GM10248 (cell line): ENCODE measurements around the gene CTNNA3.

Experiments
- CTCF ChIA-PET: fragments of 300-600 bp; sonication (Branson Sonifier 250); formaldehyde crosslinking; extraction: SDS; loops from one replicate; lab custom pipeline; 2021; ENCODE audit warnings: antibody characterized with exemption; lab: Yijun Ruan, JAX
- POLR2A ChIA-PET: fragments of 350-650 bp; sonication (Branson Sonifier 250); formaldehyde crosslinking; extraction: SDS; loops from one replicate; lab custom pipeline; 2020; ENCODE audit warnings: antibody characterized with exemption; lab: Yijun Ruan, JAX
- DNase-seq: peaks from one replicate; pipeline ENCODE4 v3.0.0; 2012; ENCODE audit errors: extremely low spot score
- TF ChIP-seq, protein P1 (sequence below): IDR thresholded peaks from 2 replicates; pipeline ENCODE4 v1.5.1; 2012; ENCODE audit warnings: mild to moderate bottlenecking, low read depth; ENCODE audit errors: extremely low read depth, missing control alignments, control extremely low read depth

CTNNA3 gene

DNA sequence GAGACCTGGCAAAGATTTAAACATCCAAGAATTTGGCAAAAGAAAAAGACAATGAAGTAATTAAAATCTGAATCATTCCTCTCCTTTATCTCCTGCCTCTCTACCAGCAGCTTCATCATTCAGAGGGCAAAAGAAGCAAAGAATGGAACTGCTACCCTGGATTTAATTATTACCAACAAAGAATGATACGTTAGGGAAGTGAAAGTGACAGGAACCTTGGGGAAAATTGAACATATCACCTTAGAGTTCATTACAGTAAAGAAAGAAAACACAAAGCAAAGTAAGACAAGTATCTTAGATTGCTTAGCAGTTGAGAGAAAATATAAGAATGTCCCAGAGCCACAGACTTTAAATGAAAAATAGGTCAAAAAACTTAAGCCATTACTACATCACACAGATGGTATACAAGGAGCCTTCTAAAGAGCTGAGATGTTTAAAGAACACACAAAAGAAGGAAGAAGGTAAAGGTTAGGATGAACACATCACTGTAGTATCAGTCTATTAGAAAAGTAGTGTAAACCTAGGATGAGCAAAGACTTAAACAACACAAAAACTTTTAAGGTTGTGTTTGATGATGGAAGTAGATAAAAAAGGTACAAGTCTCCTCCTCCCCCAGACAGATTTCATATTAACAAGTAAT lies 17.5 kb downstream of the CTNNA3 start:
- TF ChIP-seq, protein P1, sequence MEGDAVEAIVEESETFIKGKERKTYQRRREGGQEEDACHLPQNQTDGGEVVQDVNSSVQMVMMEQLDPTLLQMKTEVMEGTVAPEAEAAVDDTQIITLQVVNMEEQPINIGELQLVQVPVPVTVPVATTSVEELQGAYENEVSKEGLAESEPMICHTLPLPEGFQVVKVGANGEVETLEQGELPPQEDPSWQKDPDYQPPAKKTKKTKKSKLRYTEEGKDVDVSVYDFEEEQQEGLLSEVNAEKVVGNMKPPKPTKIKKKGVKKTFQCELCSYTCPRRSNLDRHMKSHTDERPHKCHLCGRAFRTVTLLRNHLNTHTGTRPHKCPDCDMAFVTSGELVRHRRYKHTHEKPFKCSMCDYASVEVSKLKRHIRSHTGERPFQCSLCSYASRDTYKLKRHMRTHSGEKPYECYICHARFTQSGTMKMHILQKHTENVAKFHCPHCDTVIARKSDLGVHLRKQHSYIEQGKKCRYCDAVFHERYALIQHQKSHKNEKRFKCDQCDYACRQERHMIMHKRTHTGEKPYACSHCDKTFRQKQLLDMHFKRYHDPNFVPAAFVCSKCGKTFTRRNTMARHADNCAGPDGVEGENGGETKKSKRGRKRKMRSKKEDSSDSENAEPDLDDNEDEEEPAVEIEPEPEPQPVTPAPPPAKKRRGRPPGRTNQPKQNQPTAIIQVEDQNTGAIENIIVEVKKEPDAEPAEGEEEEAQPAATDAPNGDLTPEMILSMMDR: no peak
- ChIA-PET POLR2A (no interaction called here), CTCF (no interaction called here)
- DNase-seq: no peak

DNA sequence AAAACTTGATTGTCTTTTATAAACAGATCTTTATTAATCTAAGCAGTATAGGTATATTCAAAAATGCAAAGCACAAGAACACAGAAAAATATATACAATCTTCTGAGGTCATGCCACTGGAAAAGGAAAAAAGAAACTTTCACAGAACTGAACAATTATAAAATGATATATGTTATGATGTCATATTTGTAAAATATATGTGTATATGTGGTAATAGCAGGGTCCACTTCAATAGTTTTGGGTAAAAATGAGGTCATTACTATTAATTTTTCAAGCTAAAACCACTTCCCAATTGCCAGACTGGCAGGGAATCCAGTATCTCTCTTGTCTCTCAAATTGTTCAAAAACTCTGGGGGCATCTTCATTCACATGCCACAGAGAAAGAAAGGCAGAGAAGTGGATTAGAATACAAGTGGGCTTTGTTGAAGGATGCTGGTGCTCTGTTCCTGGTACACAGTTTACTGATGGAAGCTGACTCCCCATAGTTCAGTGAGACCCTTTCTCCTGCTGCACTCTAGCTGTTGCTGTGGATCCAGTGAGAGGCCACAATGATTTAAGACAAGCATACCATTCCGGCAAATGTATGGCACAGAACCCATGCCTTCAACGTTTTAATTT lies 19.7 kb downstream of the CTNNA3 start:
- TF ChIP-seq, protein P1: no peak
- ChIA-PET CTCF (no interaction called here), POLR2A (no interaction called here)
- DNase-seq: no peak

DNA sequence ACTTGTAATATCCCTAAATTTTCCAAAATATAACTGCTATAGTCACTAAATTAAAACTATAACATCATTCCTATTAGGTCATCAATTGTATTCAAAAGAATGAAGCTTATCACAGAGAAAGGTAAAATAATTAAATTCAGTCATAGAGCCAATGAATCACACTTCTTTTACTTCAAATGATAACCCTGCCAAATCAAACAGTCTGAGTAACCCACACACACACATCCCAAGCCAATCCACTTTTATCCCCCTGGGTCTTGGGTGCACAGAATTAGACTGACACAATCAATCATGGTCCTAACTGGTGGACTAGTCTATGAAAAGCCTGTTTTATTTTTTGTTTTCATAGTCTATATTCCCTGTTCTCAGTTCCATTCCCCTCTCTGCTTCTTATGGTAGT lies 25.6 kb downstream of the CTNNA3 start:
- POLR2A ChIA-PET: no interaction called here

DNA sequence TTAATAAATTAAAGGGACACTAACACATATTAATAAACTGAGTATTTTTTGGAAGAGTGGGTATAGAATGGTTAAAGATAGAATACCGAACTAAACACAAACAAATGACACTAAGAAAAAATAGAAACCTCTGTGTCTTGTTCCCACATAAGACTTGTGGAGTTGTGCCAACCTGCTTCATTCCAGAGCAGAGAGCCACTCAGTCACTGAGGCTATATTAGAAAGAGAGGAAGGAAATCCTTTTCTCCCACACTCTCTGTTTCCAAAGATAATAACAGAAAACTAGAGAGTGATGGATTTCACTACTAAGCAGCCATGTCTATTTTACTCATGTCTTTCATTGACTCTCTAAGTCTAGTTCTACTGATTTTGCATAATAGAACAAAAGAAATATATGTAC lies 26.0 kb downstream of the CTNNA3 start:
- CTCF ChIA-PET: interaction anchor here (1.6 kb wide), 1 partner anchor 109 kb away, joined by 4 read pairs; no protein-coding TSS in a partner anchor
- POLR2A ChIA-PET: no interaction called here
- TF ChIP-seq, protein P1: no peak
- no peak for DNase-seq

More for the DNA sequence above, 25.6 kb downstream of the CTNNA3 start:
- no peak for DNase-seq
- TF ChIP-seq, protein P1: no peak
- CTCF ChIA-PET: interaction anchor here (1.6 kb wide), 1 partner anchor 109 kb away, joined by 4 read pairs; no protein-coding TSS in a partner anchor

DNA sequence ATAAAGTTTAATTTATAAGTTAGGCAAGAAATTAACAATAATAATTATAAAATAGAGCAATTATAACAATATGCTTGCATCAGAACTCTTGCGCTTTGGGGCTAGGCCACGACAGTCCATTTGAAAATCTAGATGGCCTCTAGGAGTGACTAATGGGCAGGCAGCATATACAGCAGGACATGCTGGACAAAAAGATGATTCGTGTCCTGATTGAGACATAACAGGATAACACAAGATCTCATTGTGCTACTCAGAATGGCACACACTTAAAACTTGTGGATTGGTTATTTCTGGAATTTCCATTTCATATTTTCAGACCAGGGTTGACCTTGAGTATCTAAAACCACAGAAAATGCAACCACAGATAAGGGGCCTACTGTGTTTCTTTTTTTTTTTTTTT lies 27.5 kb downstream of the CTNNA3 start:
- ChIA-PET POLR2A (no interaction called here), CTCF (interaction anchor here (1.2 kb wide), 1 partner anchor 55 kb away, joined by 3 read pairs; no protein-coding TSS in a partner anchor)
- no peak for DNase-seq
- TF ChIP-seq, protein P1: no peak

DNA sequence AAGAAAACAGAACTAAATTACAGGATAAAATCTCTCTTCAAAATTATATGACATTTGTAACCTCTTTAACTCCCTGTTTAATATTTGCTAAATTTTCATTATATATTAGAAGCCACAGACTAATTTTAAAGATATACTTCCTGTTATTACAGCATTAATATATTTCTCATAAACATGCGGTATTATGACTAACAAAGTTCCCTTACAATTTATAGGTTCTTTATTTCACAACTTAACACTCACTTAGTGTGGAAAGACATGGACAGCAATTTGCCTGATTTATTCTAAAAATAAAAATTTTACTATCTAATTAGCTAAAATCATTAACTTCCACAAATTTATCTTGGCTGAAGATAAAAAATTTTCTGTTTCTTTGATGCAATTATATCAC lies 29.0 kb downstream of the CTNNA3 start:
- POLR2A ChIA-PET: no interaction called here
- no peak for DNase-seq
- CTCF ChIA-PET: interaction anchor here (0.9 to 5.6 kb wide), 8 partner anchors 18 to 151 kb away, joined by 3 to 89 read pairs (median 4); no protein-coding TSS in a partner anchor
- TF ChIP-seq, protein P1: no peak
